Activated effector memory CD4-positive, alpha-beta T cell treated with Interleukin-2 at 50 U/mL for 16 hours (primary cell): ENCODE measurements around the gene GALNS.
"Not testable (repeated sequence)": the region's sequence is repeated elsewhere in the genome, so short reads cannot be mapped to it uniquely, and the experiment has no call there.

ENCODE experiments used
- DNase-seq: peaks from one replicate; pipeline ENCODE4 v3.0.0-alpha.2; 2020

Gene GALNS

GRCh38 chr16:88856828-88857727 is at the start of gene GALNS, which contains the start of gene TRAPPC2L:
Gene GALNS, minus strand, starts transcription at chr16:88856947. Its CDS starts 70 bp downstream, at chr16:88856877.
Gene TRAPPC2L, plus strand, starts transcription at chr16:88857127. Its CDS starts 24 bp downstream, at chr16:88857151.
- DNase-seq = peak; percentile 97

DNA sequence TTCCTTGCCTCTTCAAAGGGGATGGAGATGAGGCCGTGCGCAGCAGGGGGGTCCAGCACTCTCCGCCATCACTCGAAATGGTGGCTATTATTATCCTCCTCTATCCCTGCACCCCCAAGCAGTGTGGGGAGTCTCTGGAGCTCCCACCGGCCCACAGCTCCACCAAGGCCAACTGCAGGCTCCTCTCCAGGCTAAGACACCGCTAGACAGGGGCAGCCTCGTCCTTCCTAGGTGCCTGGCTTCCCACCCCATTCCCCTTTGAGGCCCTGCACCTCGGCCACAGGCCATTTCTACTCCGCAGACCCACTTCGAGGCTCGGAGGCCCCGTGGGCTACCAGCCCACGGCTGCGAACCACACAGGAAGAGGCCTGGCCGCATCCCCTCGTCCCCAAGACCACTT is 49.3 kb upstream of the GALNS start:
- DNase-seq = no peak

DNA sequence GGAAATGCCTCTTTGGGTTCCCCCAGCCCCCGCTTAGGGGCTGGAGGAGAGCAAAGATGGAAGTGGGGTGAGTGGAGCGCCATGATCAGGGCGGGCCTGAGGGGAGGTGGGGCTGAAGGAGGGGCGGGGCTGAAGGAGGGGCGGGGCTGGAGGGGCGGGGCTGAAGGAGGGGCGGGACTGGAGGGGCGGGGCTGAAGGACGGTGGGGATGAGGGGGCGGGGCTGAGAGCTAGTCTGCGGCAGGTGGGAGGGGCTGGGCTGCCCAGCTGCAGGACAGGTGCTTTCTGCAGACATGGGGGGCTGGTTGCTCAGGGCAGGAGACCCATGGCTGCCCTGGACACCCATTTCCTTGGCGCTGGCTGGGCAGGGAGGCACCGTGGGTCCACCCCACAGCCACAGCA is 48.8 kb upstream of the GALNS start:
- no peak for DNase-seq

- no peak for DNase-seq
These were observed 48.1 kb upstream of the GALNS start for GRCh38 chr16:88904676-88905365.

DNA sequence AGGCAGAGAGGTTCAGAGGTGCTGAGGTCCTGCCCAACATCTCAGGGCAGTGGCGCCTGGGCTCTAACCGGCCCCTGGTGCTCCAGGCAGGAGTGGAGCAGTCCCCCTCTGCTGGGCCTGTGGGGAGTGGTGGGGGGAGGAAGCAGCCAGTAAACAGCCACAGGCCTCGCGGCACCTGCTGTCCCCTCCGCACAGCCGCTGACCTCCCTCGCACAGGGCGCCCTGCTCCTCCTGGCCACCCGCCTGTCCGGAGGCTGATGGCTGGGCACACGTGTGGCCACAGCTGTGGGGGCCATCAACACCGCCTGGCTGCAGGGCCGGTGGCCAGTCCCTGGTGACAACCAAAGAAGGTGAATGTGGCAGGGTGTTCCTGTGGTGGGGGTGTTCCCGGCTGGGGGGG is 46.5 kb upstream of the GALNS start:
- no peak for DNase-seq

- no peak for DNase-seq
These were observed 46.0 kb upstream of the GALNS start for GRCh38 chr16:88902744-88903143.

DNA sequence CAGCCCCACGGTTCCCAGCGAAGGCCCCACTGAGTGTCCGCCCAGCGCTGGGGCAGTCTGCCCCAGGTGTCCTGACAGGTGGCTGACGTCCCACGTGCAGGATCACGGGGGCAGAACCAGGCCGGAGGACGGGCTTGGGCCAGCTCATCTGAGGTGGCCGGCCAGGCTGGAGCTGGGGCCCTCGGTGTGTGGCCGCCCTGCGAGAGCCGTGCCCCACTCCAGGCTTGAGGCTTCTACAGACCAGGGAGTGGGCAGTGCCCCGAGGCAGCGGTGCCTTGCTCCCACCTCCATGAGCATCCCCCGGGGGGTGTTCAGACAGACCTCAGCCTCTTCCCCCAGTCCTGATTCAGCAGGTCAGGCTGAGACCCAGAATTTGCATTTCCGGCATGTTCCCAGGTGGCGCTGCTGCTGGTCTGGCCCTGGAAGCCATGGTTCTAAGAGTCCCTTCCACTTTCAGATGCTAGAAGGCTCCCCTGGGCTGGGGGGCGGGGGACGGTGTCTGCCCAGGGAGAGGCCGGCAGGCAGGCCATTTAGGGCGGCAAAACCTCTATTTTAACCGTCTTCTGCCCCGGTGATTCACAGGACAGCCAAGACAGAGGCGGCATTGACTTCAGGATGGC is 45.1 kb upstream of the GALNS start:
- DNase-seq = no peak

DNA sequence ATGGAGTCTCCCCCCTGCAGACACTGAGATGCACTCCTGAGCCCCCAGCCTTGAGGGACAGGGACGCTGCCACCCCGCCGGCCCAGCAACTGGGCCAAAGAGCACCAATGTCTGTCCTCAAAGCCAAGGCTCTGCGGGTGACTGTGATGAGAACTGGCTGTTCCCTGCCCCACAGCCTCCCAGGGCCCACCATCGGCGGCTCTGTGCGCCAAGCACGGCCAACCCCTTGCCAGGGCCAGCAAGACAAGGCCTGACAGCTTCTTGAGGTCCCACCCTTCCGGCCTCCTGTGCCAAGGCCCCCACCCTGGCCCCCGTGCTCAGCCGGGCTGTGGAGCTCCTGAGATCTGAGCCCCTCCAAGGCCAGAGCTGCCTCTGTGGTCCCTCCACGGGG is 43.9 kb upstream of the GALNS start:
- DNase-seq = no peak

- DNase-seq = no peak
These were observed 43.3 kb upstream of the GALNS start for GRCh38 chr16:88899901-88900661.

- no peak for DNase-seq
These were observed 41.1 kb upstream of the GALNS start for GRCh38 chr16:88897696-88898425.

- no peak for DNase-seq
These were observed 39.7 kb upstream of the GALNS start for GRCh38 chr16:88896238-88897070.

GRCh38 chr16:88895335-88895734 is 38.6 kb upstream of the GALNS start:
- no peak for DNase-seq

DNA sequence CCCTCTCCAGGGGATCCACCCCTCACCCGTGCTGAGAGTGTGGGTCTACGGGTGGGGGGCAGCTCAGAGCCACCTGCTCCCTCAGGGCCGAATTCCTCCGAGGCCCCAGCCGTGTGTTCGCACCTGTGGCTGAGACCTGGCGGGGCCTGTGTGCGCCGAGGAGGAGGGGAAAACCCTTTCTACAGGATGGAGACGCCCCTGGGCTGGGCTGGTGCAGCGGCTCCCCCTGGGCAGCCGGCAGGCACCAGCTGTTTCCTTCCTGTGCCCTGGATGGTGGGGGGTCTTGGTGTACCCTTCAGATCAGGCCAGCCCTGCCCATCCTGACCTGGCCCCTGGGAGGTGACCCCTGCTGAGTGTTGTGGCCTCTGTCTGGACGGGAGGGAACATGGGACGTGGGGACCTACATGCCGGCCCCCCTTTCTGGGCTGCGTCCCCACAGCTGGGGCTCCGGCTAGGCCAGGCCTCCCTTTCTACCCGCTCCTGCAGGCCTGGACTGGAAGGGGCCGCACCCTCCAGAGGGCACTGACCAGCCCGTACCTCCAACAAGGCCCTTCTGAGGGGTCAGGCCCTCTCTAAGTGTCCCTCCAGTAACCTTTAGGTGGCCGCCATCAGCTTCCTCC is 38.0 kb upstream of the GALNS start:
- no peak for DNase-seq

- not testable (repeated sequence) for DNase-seq
These were observed 37.5 kb upstream of the GALNS start for GRCh38 chr16:88894266-88894665.

GRCh38 chr16:88893127-88893968 is 36.6 kb upstream of the GALNS start:
- no peak for DNase-seq

DNA sequence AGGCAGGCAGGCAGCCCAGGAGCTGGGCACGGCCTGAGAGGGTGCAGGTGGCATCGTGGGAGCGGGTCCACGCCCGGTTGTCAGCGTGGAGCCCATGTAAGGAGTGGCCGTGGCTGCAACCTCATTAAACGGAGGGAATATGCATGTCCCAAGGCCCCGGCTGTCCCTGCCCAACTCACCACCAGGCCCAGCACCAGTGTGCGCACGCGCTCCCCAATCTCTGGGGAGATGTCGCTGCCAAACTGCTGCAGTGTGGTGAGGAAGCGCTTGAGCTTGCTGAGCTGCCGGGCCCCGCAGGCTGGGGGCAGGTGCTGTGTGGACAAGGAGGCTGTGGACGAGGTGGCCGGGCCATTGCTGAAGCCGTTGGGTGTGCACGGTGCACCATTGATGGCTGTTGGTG is 35.3 kb upstream of the GALNS start:
- no peak for DNase-seq

DNA sequence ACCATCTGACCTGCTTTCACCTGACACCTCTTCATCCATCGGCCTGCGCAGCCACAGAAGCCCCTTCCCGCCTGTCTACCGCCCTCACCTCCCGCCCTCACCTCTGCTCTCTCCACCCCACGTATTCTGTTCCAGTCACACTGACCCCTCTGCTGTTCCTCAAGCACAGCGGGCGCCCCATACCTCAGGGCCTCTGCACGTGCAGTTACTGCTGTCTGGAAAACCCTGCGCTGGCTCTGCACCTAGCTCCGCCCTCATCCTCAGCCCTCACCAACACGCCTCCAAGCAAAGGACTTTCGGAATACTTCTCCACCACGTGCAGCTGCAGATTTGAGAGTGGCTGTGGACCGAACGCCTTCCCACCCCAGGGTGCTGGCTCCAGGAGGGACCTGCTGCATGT is 34.3 kb upstream of the GALNS start:
- DNase-seq = no peak

GRCh38 chr16:88889702-88890352 is 33.1 kb upstream of the GALNS start:
- not testable (repeated sequence) for DNase-seq
